Stimulated activated CD8-positive, alpha-beta memory T cell treated with anti-CD3 and anti-CD28 coated beads, Interleukin-15, amount 100 ng/mL, for 24 hours (primary cell): Measurements from ENCODE around the gene ALDH1L2.

Source experiments
- DNase-seq: peaks from one replicate; pipeline ENCODE4 v3.0.0-alpha.2; 2020; ENCODE audit warnings: low read depth

The ALDH1L2 gene

DNA sequence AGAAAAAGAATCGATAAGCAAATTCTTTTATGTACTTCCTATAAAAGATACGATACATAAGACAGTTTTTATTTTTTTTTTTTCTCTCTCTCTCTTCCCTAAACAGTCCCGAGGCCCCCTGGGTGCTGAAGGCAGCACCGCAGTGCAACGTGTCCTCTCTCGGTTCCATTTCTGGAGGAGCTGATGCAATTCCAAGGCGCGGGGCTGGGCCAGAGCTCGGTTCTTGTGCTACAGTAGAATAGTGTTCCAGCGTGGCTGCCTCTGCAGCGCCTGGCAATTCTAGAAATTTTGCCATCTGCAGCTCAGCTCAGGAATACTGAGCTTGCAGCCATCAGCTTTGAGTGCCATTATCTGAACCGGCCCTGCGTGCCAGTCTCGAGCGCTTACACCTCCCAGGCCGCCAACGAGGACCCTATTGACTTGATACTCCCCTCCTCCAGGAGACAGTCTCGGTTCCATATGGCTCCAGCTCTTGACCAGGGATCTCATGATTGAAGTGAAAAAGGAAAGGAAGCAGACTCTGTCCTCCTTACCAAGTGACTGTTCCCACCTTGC is 630 bp downstream of the ALDH1L2 start:
- DNase-seq, result no peak

DNA sequence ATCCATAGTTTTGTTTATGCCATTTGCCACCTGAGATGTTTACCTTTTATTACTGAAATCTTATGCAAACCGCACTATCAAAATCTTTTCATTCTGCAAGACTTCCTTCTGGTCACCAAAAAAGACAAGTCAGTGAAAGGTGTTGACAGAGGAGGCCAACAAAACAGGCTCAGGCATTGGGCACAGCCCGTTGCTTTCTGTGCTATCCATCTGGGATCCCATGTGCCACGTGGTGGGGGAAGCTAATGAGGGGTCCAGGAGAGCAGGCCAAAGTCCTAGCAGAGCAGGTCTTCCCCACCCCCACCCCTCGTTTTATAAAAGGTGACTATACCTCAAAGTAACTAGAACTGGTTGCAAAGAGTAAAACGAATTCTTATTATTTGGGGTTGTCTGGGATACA is 1.2 kb downstream of the ALDH1L2 start:
- DNase-seq, result no peak

DNA sequence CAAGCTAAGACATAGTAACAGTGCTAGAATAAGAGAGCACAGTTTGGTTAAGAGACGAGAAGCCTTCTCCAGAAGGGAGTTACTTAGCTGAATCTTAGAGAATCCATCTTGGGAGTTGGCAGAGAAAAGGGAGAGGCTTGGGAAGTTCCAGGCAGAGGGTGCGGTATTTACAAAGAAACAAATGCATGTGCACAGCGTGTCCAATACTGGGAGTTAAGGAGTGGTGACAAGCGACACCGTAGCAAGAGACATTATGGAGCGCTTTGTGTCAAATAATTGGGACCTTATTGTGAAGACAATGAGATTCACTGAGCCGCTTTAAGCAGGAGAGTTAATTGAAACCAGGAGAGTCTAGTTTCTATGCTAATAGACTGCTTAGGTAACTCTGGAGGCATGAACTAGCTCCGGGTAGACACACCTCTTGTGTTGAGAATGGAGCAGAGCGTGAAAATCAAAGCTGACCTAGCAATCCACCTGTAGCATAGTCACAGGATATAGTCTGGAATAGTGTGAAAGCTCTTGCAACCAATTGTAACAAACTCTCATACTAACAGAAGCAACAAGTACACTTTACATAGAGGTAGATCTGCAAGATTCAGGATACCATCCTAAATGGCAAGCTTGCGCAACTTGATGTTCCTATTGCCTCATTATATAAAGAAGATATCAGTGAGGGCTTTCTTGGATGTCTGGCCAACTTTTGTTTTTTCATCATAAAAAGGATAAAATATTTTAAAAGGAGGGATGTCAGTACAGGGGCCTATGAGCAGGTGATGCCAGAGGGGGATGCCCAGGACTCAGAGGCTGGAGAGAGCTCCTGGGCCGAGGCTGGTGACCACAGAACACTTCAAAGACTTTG is 5.3 kb downstream of the ALDH1L2 start:
- no peak for DNase-seq

DNA sequence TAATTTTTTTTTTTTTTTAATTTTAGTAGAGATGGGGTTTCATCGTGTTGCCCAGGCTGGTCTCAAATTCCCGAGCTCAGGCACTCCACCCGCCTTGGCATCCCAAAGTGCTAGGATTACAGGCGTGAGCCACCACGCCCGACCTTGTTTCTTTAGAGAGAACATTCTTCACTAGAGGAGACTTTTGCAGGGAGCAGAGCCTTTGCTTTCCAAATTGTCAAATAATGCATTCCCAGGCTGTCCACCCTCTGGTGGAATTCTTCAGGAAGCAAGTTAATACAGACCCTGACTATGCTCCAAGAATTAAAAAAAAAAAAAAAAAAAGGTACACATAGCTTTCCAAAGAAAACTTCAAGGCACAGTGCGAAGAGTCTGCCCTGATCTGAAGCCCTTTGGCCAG is 6.8 kb downstream of the ALDH1L2 start:
- DNase-seq, result no peak

DNA sequence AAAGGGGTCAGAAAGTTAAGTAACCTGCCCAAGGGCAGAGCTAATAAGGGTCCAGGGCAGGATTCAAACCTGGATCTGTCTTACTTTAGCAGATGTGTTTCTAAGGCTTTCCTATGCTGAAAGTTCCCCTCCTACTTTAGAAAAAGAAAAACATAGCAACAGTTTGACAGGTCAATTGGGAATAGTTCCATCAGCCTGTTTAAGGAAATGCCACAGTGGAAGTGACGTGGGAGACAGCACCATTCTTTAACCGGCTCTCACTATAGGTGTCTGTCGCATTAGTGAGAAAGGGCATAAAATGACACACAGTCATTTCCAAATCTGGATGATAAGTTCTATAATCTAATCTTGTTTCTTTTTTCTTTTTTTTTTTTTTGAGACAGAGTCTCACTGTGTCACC is 7.3 kb downstream of the ALDH1L2 start:
- DNase-seq, result no peak

DNA sequence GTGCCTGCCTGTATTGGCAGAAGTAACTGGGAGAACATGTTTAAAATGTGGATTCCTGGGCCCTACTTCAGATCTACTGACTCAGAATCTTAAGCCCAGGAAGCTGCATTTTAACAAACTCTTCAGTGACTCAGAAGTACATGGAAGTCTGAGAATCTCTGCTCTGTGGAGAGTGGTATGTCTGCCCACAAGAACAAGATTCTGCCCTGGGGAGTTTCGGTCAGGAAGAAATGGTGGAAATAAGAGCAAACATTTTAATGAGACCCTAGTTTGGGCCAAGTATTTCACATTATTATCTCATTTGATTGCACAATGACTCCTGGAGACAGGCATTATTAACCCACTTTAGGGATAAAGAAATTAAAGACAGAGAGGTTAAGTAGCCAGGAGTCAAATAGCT is 8.2 kb downstream of the ALDH1L2 start:
- DNase-seq, result no peak

- no peak for DNase-seq
These were observed 11.3 kb downstream of the ALDH1L2 start for GRCh38 chr12:105072888-105073488.

DNA sequence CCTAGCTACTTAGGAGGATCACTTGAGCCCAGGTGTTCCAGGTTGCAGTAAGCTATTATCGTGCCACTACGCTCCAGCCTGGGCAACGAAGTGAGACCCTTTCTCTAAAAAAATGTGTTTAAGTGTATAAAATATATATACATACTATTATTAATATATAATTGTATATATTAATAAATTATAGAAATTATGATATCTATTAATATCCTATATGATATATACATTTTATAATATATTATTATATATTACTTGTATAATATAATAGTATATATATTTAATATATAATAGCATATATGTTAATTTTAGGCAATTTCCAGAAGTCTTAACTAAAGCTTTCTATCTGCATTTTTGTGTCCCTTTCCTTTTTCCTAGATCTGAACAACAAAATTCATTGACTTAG is 12.3 kb downstream of the ALDH1L2 start:
- no peak for DNase-seq

- DNase-seq, result no peak
These were observed 14.1 kb downstream of the ALDH1L2 start for GRCh38 chr12:105069936-105070702.

- DNase-seq, result no peak
These were observed 16.7 kb downstream of the ALDH1L2 start for GRCh38 chr12:105067511-105068031.

DNA sequence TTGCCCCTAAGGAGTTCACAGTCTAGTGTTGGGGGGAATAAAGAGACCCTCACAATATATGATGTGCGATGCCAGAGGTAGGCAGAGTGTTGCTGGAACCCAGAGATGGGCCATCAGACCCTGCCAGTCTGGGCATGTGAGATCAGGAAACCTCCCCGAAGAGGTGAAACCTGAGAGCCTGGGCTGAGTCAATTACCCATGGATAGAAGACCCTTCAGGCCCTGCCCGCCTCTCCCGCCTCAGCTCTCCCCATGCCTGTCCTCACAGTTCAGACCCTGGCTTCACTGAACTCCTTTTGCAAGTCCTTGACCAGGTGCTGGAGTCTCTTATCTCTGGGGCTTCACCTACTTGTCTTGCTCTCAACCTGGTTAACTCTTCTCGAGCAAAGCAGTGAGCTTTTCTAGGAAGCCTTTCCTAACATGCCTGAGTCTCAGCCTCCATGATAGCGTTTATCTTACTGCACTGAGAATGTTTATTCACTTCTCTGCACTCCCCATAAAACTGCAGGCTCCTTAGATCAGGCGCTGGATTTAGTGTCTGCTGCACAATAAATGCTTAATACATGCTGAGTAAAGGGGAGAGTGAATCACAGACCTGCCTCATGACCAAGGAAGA is 19.6 kb downstream of the ALDH1L2 start:
- no peak for DNase-seq

DNA sequence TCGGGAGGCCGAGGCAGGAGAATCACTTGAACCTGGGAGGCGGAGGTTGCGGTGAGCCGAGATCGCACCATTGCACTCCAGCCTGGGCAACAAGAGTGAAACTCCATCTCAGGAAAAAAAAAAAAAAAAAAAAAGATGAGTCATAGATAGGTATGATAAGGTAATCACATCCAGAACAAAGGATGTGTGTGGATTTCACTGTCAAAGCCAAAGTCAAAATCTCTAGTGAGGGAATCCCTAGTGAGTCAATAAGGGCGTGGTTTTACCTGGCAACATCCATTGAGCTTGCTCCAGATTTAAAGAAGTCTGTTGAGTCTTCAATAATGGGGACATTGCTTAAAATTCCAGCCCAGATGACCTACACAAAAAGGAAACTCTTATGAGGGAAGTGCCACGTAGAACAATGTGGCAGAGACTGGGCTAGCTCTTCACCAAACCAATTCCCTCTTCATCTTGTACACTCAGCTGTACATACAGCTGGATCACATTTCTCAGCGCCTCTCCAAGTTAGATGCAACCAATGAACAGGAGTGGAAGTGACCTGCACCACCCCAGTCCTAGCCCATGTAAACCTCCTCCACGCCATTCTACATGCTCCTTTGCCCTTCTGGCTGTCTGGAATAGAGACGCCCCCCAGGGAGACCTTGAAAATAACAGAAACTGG is 23.4 kb downstream of the ALDH1L2 start:
- no peak for DNase-seq

- no peak for DNase-seq
These were observed 27.1 kb downstream of the ALDH1L2 start for GRCh38 chr12:105057174-105057573.

GRCh38 chr12:105053116-105053572 is 31.1 kb downstream of the ALDH1L2 start:
- DNase-seq, result peak; percentile 26

DNA sequence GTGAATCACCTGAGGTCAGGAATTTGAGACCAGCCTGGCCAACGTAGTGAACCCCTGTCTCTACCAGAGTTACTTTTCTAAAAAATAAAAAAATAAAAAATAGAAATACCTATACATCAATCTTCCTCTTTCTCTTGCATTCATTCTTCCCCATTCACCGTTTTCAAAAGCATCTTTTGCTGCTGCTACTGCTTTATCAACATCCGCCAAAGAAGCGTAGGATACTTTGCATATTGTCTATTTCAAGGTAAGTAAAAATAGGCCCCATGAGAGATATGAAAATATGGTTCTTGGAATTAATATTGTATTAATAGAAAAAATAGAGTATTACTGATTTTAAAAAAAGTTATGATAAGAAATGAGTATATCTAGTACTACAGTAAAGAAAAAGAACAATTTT is 32.3 kb downstream of the ALDH1L2 start:
- no peak for DNase-seq

GRCh38 chr12:105048315-105048714 is 35.9 kb downstream of the ALDH1L2 start:
- no peak for DNase-seq

DNA sequence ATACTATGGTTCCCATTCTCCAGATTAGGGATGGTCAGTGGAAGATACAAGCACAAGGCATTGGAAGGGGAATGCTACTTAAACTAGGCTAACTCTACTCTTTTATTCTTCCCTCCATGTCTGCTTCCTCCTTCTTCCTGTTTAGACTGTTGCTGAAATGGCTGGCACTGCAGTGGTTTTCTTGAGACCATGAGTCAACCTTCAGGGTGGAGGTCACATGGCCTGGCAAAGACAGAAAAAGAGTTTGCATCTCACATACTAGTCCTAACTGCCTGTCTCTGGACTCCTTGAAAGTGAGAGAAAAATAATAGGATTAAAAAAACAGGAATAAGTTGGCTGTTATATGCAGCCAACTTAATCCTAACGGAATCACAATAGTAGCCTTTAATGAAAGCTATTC is 37.0 kb downstream of the ALDH1L2 start:
- DNase-seq, result no peak

DNA sequence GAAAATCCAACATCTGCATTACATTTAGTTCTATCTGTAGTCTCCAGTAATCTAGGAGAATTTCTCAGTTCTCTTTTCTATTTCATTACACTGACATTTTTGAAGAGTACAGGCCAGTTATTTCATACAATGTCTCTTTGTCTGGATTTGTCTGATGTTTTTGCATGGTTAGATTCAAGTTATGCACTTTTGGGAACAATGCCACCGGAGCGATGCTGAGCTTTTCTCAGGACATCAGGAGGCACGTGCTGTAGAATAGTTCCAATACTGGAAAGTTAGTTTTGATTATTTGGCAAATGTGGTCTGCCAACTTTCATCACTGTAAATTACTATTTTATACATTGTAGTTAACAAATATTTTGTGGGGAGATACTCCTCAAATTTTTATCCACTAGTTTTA is 43.1 kb downstream of the ALDH1L2 start:
- DNase-seq, result no peak

DNA sequence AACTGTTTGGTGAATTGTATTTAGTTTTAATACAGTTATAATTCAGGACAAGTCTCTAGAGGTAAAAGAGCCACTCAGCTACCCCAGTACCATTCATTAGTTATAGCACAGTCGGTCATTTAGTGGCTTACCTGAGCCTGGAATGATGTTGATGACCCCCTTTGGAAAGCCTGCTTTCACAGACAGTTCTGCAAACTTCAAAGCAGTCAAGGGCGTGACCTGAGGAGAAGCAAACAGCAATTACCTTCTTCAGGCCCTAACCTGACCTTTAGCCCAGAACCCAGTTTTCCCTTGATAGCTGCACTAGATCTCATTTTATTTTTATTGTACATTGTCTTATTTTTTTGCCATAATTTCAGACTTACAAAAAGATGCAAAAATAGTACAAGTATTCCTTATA is 43.8 kb downstream of the ALDH1L2 start:
- DNase-seq, result no peak

DNA sequence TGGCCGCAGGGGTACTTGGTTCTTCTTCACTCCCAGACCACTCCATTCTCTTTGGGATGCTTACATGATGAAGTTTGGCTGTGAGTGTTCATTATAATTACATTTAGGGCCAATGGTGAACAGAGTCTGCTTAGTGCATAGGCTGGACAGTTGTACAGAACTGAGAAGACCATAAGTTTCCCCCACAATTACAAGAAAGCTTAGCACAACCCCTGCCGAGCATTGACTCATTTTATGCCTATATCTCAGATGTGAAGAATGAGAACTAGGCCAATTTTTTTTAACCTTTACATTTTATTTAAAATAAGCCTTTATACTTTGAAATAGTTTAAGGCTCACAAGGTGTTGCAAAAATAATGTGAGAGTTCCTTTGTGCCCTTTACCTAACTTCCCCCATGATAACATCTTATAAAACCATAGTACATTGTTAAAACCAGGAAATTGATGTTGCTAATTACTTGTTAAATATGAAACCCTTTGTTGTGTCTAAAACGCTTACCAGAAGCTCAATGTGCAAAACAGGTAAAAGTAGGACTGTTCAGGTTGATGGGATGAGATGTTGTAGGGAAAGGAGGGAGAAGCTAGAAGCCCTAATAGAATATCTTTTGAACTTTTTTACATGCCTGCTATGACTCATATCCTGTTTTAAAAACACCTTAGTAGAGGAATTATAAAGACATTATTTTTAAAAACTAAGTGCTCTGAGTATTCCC is 47.2 kb downstream of the ALDH1L2 start:
- no peak for DNase-seq

DNA sequence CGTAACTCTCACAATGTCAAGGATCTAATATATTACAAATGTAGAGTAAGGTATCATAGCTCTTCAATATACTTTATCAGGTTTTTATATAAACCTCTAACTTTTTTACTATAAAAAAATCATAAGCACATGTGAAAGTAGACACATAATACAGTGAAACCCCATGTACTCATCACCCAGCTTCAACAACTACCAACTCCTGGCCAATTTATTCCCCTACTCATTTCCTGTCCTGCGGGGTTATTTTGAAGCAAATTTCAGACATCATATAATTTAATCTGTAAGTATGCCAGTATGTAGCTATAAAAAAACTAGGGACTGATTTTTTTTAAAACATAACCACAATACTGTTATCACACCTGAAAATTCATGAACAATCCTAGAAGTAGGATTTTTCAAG is 50.4 kb downstream of the ALDH1L2 start:
- no peak for DNase-seq
